Uterus (tissue), 4 donors: Measurements from ENCODE around the gene ARHGAP31. TPM values are rescaled to one million over a fixed set of nuclear protein-coding genes. Genes with fewer than 3 reads are reported as not detected.

Experiments used
- DNase-seq, 2 donors: peaks; one replicate each; pipeline ENCODE4 v3.0.0-alpha.2; 2019 to 2020
- H3K27ac ChIP-seq, 2 donors: fragments of 200-600 bp; sonication (generic); 1 replicate in 1 of 2; 2 replicates in 1 of 2; pipeline ENCODE4 v1.5.1; 2016 to 2018
- H3K27me3 ChIP-seq, 2 donors: fragments of 200-600 bp; sonication (generic); one replicate each; pipeline ENCODE4 v1.5.1; 2018 to 2019; ENCODE audit warnings: control low read depth in 1 of 2
- H3K36me3 ChIP-seq, 2 donors: fragments of 200-600 bp; sonication (generic); one replicate each; pipeline ENCODE4 v1.5.1; 2019; ENCODE audit warnings: control low read depth in 1 of 2
- H3K4me1 ChIP-seq, 2 donors: fragments of 200-600 bp; sonication (generic); one replicate each; pipeline ENCODE4 v1.5.1; 2018 to 2019; ENCODE audit warnings: control low read depth in 1 of 2
- H3K4me3 ChIP-seq, 2 donors: fragments of 200-600 bp; sonication (generic); 1 replicate in 1 of 2; 2 replicates in 1 of 2; pipeline ENCODE4 v1.5.1; 2018 to 2019; ENCODE audit warnings: mild to moderate bottlenecking in 1 of 2
- H3K9me3 ChIP-seq, 2 donors: fragments of 200-600 bp; sonication (generic); one replicate each; pipeline ENCODE4 v1.5.1; 2019; ENCODE audit warnings: control low read depth in 1 of 2
- POLR2A ChIP-seq, 2 donors: fragments of 450-650 bp; IDR thresholded peaks; one replicate each; pipeline ENCODE4 v1.6.1; 2016; ENCODE audit warnings: antibody characterized with exemption in 2 of 2, mild to moderate bottlenecking in 1 of 2, moderate library complexity in 1 of 2
- intact Hi-C: fragments of 100-400 bp; cut with DNase I; formaldehyde crosslinking; loops from one replicate; pipeline ENCODE4 v1.15.1; 2023; ENCODE audit warnings: low total_unique reads
- total RNA-seq, 4 donors: library from RNA; depleted of rRNA in 3 of 4; stranded (reverse); fragments of >200 nt in 3 of 4; gene quantifications; one replicate each; pipeline versions ENCODE4 v1.1.0 to v1.2.4, GENCODE V29; 2014 to 2023
- TF ChIP-seq, protein P1 (sequence below), 4 experiments: fragments of 200-600 bp in 2 of 4; fragments of 450-650 bp in 2 of 4; sonication (generic) in 2 of 4; IDR thresholded peaks; one replicate each; pipeline ENCODE4 v1.5.1; 2016 to 2019; ENCODE audit warnings: antibody characterized with exemption in 4 of 4, mild to moderate bottlenecking in 2 of 4, moderate library complexity in 1 of 4
- donor health status: DM: yes; HTN: yes; CAD: no.

ARHGAP31 gene
- total RNA-seq, 4 donors from 2014 or later = 17.6 to 53.2 (median 29.4) TPM

DNA sequence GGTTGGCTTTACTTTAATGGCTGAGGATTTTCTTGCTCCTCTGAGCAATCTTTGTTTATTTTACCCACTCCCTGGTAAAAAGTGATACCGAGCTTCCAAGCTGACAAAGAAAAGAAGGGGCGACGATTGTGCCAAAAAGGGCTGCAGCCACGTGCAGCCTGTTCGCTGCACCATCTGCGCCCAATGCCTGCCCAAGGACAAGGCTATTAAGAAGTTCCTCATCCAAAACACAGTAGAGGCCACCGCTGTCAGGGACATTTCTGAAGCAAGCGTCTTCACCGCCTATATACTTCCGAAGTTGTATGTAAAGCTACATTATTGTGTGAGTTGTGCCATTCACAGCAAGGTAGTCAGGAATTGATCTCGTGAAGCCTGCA is 4.4 kb downstream of the ARHGAP31 start:
- Histone ChIP-seq H3K27me3 (no peaks in the 10 kb centered on the region), H3K36me3 (no peaks in the 10 kb centered on the region), H3K4me3 (no peak overlapping the region), H3K9me3 (no peaks in the 10 kb centered on the region), H3K4me1 (no peaks in the 10 kb centered on the region), H3K27ac (no peak overlapping the region)
- intact Hi-C loops = no loop called here
- no peak for DNase-seq
- TF ChIP-seq POLR2A (IDR thresholded peaks at IDR 0.05) = no peak
- TF ChIP-seq, protein P1, sequence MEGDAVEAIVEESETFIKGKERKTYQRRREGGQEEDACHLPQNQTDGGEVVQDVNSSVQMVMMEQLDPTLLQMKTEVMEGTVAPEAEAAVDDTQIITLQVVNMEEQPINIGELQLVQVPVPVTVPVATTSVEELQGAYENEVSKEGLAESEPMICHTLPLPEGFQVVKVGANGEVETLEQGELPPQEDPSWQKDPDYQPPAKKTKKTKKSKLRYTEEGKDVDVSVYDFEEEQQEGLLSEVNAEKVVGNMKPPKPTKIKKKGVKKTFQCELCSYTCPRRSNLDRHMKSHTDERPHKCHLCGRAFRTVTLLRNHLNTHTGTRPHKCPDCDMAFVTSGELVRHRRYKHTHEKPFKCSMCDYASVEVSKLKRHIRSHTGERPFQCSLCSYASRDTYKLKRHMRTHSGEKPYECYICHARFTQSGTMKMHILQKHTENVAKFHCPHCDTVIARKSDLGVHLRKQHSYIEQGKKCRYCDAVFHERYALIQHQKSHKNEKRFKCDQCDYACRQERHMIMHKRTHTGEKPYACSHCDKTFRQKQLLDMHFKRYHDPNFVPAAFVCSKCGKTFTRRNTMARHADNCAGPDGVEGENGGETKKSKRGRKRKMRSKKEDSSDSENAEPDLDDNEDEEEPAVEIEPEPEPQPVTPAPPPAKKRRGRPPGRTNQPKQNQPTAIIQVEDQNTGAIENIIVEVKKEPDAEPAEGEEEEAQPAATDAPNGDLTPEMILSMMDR (IDR thresholded peaks at IDR 0.05) = no peak

DNA sequence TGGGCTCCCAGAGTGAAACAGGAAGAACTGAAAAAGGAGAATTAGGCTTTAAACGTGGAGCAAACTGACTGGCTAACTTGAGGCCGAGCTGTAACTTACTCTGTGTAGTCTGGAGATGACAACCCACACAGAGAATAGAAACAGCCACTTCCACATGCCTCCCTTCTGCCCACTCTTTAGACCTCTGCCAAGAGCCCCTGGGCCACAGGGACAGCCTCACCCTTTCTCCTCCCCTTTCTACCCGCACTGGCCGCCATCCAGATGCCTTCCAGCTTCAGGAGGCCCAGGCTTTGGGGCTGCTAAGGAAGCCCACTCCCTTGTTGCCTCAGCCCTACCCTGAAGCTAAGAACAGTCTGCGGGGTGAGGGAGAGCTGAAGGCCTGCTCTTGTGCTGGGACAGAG is 6.8 kb downstream of the ARHGAP31 start:
- Histone ChIP-seq H3K27me3 (no peaks in the 10 kb centered on the region), H3K36me3 (no peaks in the 10 kb centered on the region), H3K9me3 (no peaks in the 10 kb centered on the region), H3K4me3 (no peak overlapping the region), H3K4me1 (no peaks in the 10 kb centered on the region), H3K27ac (no peak overlapping the region)
- TF ChIP-seq POLR2A (IDR thresholded peaks at IDR 0.05) = no peak
- TF ChIP-seq, protein P1 (IDR thresholded peaks at IDR 0.05) = no peak
- intact Hi-C loops = no loop called here
- no peak for DNase-seq

DNA sequence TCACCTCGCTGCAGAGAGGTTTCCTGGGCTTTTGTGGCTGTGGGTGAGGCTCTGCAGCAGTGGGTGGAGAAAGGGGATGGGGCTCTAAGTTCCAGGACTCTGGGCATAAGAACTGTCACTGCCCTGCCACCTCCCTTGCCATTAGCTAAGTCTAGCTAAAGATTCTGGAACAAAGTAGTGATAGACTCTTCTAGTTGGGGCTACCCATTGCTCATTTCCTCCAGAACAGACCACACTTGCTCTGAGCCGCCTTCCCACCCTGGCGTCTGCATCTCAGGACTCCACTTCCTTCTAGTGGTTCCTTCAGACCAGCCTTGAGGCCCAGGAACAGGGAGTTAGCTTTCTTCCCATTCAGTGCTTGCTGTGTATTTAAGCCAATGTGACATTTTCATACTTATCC is 7.5 kb downstream of the ARHGAP31 start:
- Histone ChIP-seq H3K4me1 (no peaks in the 10 kb centered on the region), H3K27ac (no peak overlapping the region), H3K4me3 (no peak overlapping the region), H3K36me3 (no peaks in the 10 kb centered on the region), H3K27me3 (no peaks in the 10 kb centered on the region), H3K9me3 (no peaks in the 10 kb centered on the region)
- TF ChIP-seq, protein P1 (IDR thresholded peaks at IDR 0.05) = no peak
- TF ChIP-seq POLR2A (IDR thresholded peaks at IDR 0.05) = no peak
- no peak for DNase-seq
- intact Hi-C loops = no loop called here

DNA sequence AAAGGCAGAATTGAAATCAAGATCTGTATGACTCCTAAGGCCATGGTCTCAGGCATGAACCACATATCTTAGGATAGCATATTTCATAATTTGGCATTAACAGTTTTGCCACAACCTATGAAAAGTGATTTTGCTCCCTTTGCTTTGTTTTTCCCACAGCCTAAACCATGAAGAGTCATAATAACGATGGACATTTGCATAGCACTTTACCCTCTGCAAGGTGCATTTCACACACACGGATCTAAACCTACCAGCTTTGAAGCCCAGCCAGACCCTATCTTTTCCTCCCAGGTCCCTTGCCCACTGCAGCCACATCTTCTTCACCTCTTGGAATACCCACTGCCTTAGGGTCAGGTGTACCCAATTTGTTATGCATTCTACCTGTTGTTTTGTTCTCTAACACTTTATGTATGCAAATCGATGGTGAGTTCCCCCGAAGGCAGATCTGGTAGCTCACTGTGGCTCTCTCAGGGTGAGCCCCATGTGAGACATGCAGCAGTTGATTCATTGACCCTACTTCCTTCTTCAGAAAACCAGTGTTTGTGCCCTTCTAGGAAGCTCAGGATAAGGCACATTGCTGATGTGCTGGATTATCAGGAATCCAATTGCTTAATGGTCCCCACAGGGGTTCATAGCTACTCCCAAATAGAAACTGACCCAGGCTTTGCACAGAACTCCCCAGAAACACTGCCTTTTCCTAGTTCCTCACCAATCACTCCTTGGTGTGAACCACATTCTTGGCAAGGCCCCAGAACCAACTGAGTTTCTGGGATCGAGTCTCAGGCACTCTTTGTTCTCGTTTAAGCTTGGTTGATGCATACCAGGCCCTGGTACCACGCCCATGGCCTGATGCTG is 8.7 kb downstream of the ARHGAP31 start:
- Histone ChIP-seq H3K27me3 (no peaks in the 10 kb centered on the region), H3K9me3 (no peaks in the 10 kb centered on the region), H3K27ac (no peak overlapping the region), H3K36me3 (no peaks in the 10 kb centered on the region), H3K4me3 (no peak overlapping the region), H3K4me1 (no peaks in the 10 kb centered on the region)
- intact Hi-C loops = no loop called here
- DNase-seq = no peak
- no peak for TF ChIP-seq POLR2A (IDR thresholded peaks at IDR 0.05)
- TF ChIP-seq, protein P1 (IDR thresholded peaks at IDR 0.05) = no peak

DNA sequence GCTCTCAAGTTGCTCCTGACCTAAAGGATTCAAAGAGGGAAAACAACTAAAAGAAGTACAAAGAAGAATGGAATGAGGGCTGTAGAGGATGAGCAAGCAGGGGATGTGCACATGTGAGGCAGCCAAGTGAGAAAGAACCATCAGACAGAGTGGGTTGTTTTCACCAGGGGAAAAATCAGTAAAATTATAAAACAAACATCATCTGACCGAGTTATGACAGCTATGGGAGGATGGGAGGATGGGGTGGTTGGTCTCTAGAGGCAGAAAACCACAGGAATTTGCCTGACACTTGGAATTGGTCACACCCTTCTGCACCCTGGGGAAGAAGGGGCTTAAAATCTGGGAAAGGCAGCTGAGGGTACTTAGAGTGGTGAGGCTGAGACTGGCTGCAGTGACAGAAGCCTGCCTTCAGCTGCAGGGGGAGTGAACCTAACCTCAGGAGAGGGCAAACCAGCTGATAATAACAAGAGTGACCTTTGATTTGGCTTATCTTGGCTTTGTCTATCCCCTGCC is 10.1 kb downstream of the ARHGAP31 start:
- no peaks in the 10 kb centered on the region for H3K9me3 ChIP-seq
- no peak for TF ChIP-seq POLR2A (IDR thresholded peaks at IDR 0.05)
- TF ChIP-seq, protein P1 (IDR thresholded peaks at IDR 0.05) = no peak
- no peak overlapping the region for H3K27ac ChIP-seq
- no peaks in the 10 kb centered on the region for H3K27me3 ChIP-seq
- H3K36me3 ChIP-seq = no peaks in the 10 kb centered on the region
- no peak overlapping the region for H3K4me3 ChIP-seq
- no peak for DNase-seq
- no peaks in the 10 kb centered on the region for H3K4me1 ChIP-seq
- intact Hi-C loops = no loop called here
